CD14-positive monocyte (primary cell): ENCODE data around the gene HMOX2. TPM values are rescaled to one million over a fixed set of nuclear protein-coding genes. Genes with fewer than 3 reads are reported as not detected.

Experiments used
- DNase-seq, 3 donors: peaks; one replicate each; pipeline ENCODE4 v3.0.0-alpha.2; 2011 to 2022
- H2AFZ ChIP-seq: 2 replicates; pipeline ENCODE4 v1.6.0; 2012; ENCODE audit warnings: mild to moderate bottlenecking, low read depth, low read length, inconsistent platforms; ENCODE audit not compliant: insufficient read depth, poor library complexity, severe bottlenecking
- H3K27ac ChIP-seq, 2 donors: 1 replicate in 1 of 2; 2 replicates in 1 of 2; pipeline ENCODE4 v1.5.1; 2012 to 2013; ENCODE audit warnings: low read length in 2 of 2, control low read depth in 1 of 2, inconsistent platforms in 1 of 2, low read depth in 1 of 2, mild to moderate bottlenecking in 1 of 2
- H3K27me3 ChIP-seq, 2 donors: one replicate each; pipeline versions ENCODE4 v1.6.0 to v1.6.1; 2011 to 2013; ENCODE audit warnings: low read length in 2 of 2; ENCODE audit not compliant: control insufficient read depth in 2 of 2, insufficient read depth in 2 of 2
- H3K36me3 ChIP-seq, 2 donors: replicated peaks in 1 of 2; 1 replicate in 1 of 2; 2 replicates in 1 of 2; pipeline versions ENCODE4 v1.5.1 to v1.6.1; 2012 to 2013; ENCODE audit warnings: low read length in 2 of 2, control low read depth in 1 of 2, inconsistent platforms in 1 of 2, mild to moderate bottlenecking in 1 of 2; ENCODE audit not compliant: insufficient read depth in 2 of 2, control insufficient read depth in 1 of 2
- H3K4me1 ChIP-seq, 2 donors: 1 replicate in 1 of 2; 2 replicates in 1 of 2; pipeline versions ENCODE4 v1.5.1 to v1.6.1; 2012 to 2013; ENCODE audit warnings: low read length in 2 of 2, control low read depth in 1 of 2, inconsistent platforms in 1 of 2, mild to moderate bottlenecking in 1 of 2, moderate library complexity in 1 of 2; ENCODE audit not compliant: insufficient read depth in 2 of 2, control insufficient read depth in 1 of 2
- H3K4me2 ChIP-seq: replicated peaks from 2 replicates; pipeline ENCODE3; 2012; ENCODE audit warnings: low read length, moderate library complexity, mild to moderate bottlenecking; ENCODE audit not compliant: poor library complexity, severe bottlenecking; ENCODE audit errors: extremely low read depth
- H3K4me3 ChIP-seq, 3 experiments: fragments of 200-600 bp in 1 of 3; sonication (generic) in 1 of 3; replicated peaks in 1 of 3; 1 replicate in 2 of 3; 2 replicates in 1 of 3; pipeline ENCODE4 v1.5.1; 2011 to 2013; ENCODE audit warnings: low read length in 3 of 3, mild to moderate bottlenecking in 3 of 3, control low read depth in 2 of 3, low read depth in 2 of 3, inconsistent platforms in 1 of 3, moderate library complexity in 1 of 3
- H3K79me2 ChIP-seq: 2 replicates; pipeline ENCODE4 v1.6.0; 2012; ENCODE audit warnings: mild to moderate bottlenecking, control low read depth, inconsistent platforms, low read length, moderate library complexity; ENCODE audit not compliant: insufficient read depth
- H3K9ac ChIP-seq: 2 replicates; pipeline ENCODE4 v1.6.0; 2017; ENCODE audit warnings: low read length, mild to moderate bottlenecking; ENCODE audit not compliant: insufficient read depth, poor library complexity, severe bottlenecking
- H3K9me3 ChIP-seq, 2 donors: replicated peaks in 1 of 2; 1 replicate in 1 of 2; 2 replicates in 1 of 2; pipeline versions ENCODE4 v1.5.1 to v1.6.1; 2012 to 2013; ENCODE audit warnings: low read length in 2 of 2, control low read depth in 1 of 2; ENCODE audit not compliant: control insufficient read depth in 1 of 2, insufficient read depth in 1 of 2
- H4K20me1 ChIP-seq: 2 replicates; pipeline ENCODE4 v1.6.0; 2012; ENCODE audit warnings: mild to moderate bottlenecking, low read length, control low read depth, moderate library complexity; ENCODE audit not compliant: insufficient read depth
- H3K27ac Mint-ChIP-seq, 7 donors: one replicate each; pipeline ENCODE4 v1.8.0; 2020; ENCODE audit warnings: mild to moderate bottlenecking in 7 of 7, mixed read lengths in 7 of 7, moderate library complexity in 6 of 7, inconsistent platforms in 2 of 7
- H3K27me3 Mint-ChIP-seq, 3 donors: one replicate each; pipeline ENCODE4 v1.8.0; 2021 to 2022; ENCODE audit warnings: low read depth in 3 of 3, mild to moderate bottlenecking in 3 of 3, mixed read lengths in 3 of 3, moderate library complexity in 3 of 3, inconsistent platforms in 1 of 3
- H3K36me3 Mint-ChIP-seq, 2 donors: one replicate each; pipeline ENCODE4 v1.8.0; 2020; ENCODE audit warnings: mixed read lengths in 2 of 2, inconsistent platforms in 1 of 2, mild to moderate bottlenecking in 1 of 2
- H3K4me1 Mint-ChIP-seq: one replicate; pipeline ENCODE4 v1.8.0; 2020; ENCODE audit warnings: mild to moderate bottlenecking, mixed read lengths
- H3K4me3 Mint-ChIP-seq, 2 donors: one replicate each; pipeline ENCODE4 v1.8.0; 2020; ENCODE audit warnings: mild to moderate bottlenecking in 2 of 2, mixed read lengths in 2 of 2, moderate library complexity in 1 of 2
- H3K9me3 Mint-ChIP-seq, 7 donors: one replicate each; pipeline ENCODE4 v1.8.0; 2020 to 2022; ENCODE audit warnings: mixed read lengths in 7 of 7, mild to moderate bottlenecking in 6 of 7, moderate library complexity in 6 of 7, inconsistent platforms in 2 of 7
- CTCF ChIP-seq: fragments of 200-600 bp; IDR thresholded peaks from one replicate; pipeline ENCODE4 v1.8.0; 2022; ENCODE audit warnings: antibody characterized with exemption, mild to moderate bottlenecking
- WGBS: methylation state at CpG from one replicate; pipeline ENCODE4 v1.1.5; 2013; ENCODE audit warnings: missing lambda C conversion rate; ENCODE audit not compliant: insufficient coverage; 5-methylcytosine and 5-hydroxymethylcytosine counted together
- intact Hi-C, 2 donors: fragments of 100-400 bp; cut with micrococcal nuclease; formaldehyde crosslinking; loops; one replicate each; pipeline versions ENCODE4 v1.15.0 to v1.15.1; 2023
- polyA plus RNA-seq, 3 donors: library from polyadenylated mRNA; depleted of rRNA in 1 of 3; unstranded in 2 of 3; stranded (reverse) in 1 of 3; fragments of 300-500 nt in 2 of 3; fragments of >200 nt in 1 of 3; fragmentation: Illumina TruSeq in 2 of 3; gene quantifications; 1 replicate in 2 of 3; 2 replicates in 1 of 3; pipeline ENCODE4 v1.2.3, GENCODE V29; 2012 to 2021

Gene HMOX2
- polyA plus RNA-seq, 3 donors = 21.7 to 33.2 (median 25.0) TPM

- Histone ChIP-seq H3K9me3 (no peaks in the 10 kb centered on the region), H3K9ac (no peak overlapping the region), H4K20me1 (peaks cover 27% of the 10 kb centered on the region), H3K36me3 (peaks cover 19 to 50% of the 10 kb centered on the region in 2 donors), H3K27me3 (no peaks in the 10 kb centered on the region), H3K4me3 (no peak overlapping the region), H3K4me2 (no peak overlapping the region), H3K4me1 (no peaks in the 10 kb centered on the region), H3K79me2 (peaks cover 19% of the 10 kb centered on the region), H2AFZ (no peak overlapping the region), H3K27ac (no peak overlapping the region)
- Mint-ChIP-seq H3K27ac (peak overlapping the region in 2 of 7 donors; percentile 19 to 42), H3K4me3 (no peak overlapping the region), H3K9me3 (no peaks in the 10 kb centered on the region), H3K36me3 (peaks cover 30 to 46% of the 10 kb centered on the region in 2 donors), H3K4me1 (peaks cover 2% of the 10 kb centered on the region), H3K27me3 (no peaks in the 10 kb centered on the region)
- TF ChIP-seq CTCF = no peak
- DNase-seq = no peak
- intact Hi-C loops = no loop called here
- no CpG with 5 or more reads among the region's 4 CpGs for WGBS
These were observed 15.7 kb downstream of the HMOX2 start for GRCh38 chr16:4491898-4492297.

DNA sequence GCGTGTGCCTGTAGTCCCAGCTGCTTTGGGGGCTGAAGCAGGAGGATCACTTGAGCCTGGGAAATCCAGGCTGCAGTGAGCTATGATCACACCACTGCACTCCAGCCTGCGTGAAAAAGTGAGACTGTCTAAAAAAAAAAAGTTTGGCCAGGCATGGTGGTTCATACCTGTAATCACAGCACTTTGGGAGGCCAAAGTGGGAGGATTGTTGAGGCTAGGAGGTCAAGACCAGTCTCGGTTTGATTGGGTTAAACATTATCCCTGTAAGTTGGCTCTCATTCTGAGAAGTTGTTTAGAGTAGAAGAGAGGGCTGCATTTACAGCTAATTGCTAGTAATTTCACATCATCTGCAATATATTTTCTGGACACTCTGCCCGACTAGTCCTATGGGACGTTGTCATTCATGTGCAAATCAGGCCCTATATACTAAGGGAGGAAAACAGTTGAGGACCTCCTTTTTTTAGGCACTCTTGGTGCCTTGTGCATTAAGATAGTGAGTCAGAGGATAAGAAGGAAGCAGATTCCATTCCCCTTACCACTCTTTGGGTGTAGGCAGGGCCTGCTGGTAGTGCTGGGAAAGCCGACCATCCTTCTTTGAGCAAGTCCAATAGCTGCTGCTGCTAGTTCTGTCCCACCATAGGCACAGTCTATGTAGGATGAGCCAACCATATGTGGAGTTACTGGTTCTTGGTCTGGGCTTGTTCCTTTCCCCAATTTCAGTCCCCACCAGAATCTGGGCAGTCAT, 18.7 kb downstream of the HMOX2 start:
- H3K27me3 ChIP-seq = no peaks in the 10 kb centered on the region
- no peaks in the 10 kb centered on the region for H3K9me3 ChIP-seq
- no peak overlapping the region for H3K4me3 Mint-ChIP-seq
- no peak for TF ChIP-seq CTCF
- H3K4me1 ChIP-seq = no peaks in the 10 kb centered on the region
- no peaks in the 10 kb centered on the region for H3K9me3 Mint-ChIP-seq
- H3K4me3 ChIP-seq = no peak overlapping the region
- no peaks in the 10 kb centered on the region for H3K4me1 Mint-ChIP-seq
- H3K27ac ChIP-seq = no peak overlapping the region
- no peak overlapping the region for H3K4me2 ChIP-seq
- H3K79me2 ChIP-seq = peaks cover 31% of the 10 kb centered on the region
- H3K36me3 Mint-ChIP-seq = peaks cover 40 to 44% of the 10 kb centered on the region in 2 donors
- H4K20me1 ChIP-seq = peaks cover 27% of the 10 kb centered on the region
- H2AFZ ChIP-seq = no peak overlapping the region
- no peaks in the 10 kb centered on the region for H3K27me3 Mint-ChIP-seq
- no peak for DNase-seq
- H3K27ac Mint-ChIP-seq = peak overlapping the region in 2 of 7 donors; percentile 31 to 52
- WGBS = 92% methylated on average over 2 of the region's 6 CpGs
- peaks cover 16 to 52% of the 10 kb centered on the region in 2 donors for H3K36me3 ChIP-seq
- H3K9ac ChIP-seq = no peak overlapping the region
- intact Hi-C loops = no loop called here
